Stimulated activated CD4-positive, alpha-beta T cell treated with anti-CD3 and anti-CD28 coated beads, Interleukin-15, amount 100 ng/mL, for 1 hour (primary cell): ENCODE results near the gene FKBP5.
A peak's percentile ranks its signal among the peaks of the same experiment; 100 is the strongest.
"Not testable (repeated sequence)": the region's sequence is repeated elsewhere in the genome, so short reads cannot be mapped to it uniquely, and the experiment has no call there.

Experiments used
- DNase-seq, 2 donors: peaks; one replicate each; pipeline ENCODE4 v3.0.0-alpha.2; 2020; ENCODE audit warnings: low read depth in 1 of 2, low spot score in 1 of 2

FKBP5 gene

DNA sequence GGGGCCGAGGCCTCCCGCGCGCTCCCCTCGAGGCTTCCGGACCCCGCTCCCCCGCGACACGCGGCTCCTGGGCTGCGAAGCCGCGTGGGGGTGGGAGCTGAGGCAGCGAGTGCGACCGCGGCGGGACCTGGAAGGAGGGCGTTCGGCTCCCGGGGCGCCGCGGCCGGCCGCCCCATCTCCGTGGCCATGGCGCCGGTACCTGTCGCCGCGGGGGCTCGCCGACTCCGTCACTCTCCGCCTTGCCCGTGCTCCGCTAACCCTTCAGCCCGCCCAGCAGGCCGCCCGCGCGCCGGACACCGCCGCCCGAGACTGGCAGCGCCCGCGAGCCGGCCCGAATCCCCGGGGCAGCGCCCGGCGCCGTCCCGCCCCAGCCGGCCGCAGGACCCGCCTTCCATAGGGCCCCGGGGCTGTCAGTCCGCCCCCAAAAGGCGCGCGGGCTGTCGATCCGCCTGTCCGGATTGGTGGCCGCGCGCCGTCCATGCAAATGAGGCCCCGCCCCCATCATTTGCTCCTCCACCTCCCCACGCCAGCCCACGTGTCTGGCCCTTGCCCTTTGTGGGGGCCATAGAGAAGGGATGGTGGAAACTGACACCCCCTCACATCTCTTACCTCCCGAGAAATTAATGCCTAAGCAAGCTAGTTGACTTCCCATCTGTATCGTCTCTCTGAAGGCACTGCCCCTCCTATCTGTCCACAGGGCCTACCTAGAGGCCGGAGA lies at the start of gene FKBP5:
FKBP5 (minus strand) TSS at position 311 of the 718 bp plus-strand sequence. CDS start 46,091 bp downstream, outside the sequence.
- peak; percentile 69 to 84 for DNase-seq

DNA sequence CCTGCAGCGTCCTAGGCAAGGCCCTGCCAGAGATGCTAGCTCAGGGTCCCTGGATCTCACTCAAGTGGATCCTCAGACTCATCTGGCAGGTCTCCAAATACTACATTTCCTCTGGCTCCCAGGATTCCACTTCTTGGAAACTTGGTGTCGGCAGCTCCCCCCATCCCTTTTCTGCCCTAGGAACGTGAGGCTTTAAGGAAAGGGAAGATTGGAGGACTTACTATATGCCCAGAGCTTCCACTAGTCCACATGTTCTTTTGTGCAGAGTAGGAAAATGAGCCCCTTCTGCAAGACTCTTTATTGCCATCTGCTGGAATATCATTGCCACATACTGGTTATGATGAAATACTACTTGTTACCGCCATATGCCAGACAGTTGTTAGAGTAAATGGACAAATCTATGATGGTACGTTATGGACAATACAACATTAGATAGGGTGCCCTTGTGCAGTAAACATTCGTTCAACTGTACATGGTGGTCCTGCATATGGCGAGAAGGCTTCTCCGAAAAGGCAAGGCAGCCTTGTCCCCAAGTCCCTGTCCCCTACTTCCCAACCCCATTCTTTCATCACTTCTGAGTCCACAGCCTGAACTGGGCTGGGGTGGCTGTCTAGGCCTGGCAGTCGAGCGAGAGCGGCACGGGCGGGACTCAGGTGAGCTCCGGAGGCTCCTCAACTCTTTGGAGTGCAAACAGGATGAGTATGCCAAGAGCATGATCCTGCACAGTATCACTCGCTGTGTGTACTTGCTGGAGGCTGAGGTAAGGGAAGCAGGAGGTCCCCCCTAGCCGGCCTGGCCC lies 48.9 kb upstream of the FKBP5 start:
- no peak for DNase-seq

DNA sequence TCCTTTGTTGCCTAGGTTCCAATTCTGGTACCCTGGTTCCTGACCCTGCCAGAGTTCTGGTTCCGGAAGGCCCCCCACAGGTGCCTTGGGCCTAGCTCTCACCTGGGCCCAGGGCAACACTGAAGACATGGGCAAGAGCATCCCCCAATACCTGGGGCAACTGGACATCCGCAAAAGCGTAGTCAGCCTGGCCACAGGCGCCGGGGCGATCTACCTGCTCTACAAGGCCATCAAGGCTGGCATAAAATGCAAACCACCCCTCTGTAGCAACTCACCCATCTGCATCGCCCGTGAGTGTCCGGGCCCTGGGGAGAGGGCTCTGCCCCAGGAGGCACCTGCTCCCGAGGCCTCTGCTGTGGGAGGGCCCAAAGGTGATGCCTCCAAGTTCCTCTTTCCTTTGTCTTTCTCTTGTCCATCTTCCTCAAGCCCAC lies 48.3 kb upstream of the FKBP5 start, which contains the start of gene ARMC12:
ARMC12 (plus strand) TSS at position 51 of the 431 bp plus-strand sequence; CDS start at position 128, 77 bp downstream.
- DNase-seq, result no peak

DNA sequence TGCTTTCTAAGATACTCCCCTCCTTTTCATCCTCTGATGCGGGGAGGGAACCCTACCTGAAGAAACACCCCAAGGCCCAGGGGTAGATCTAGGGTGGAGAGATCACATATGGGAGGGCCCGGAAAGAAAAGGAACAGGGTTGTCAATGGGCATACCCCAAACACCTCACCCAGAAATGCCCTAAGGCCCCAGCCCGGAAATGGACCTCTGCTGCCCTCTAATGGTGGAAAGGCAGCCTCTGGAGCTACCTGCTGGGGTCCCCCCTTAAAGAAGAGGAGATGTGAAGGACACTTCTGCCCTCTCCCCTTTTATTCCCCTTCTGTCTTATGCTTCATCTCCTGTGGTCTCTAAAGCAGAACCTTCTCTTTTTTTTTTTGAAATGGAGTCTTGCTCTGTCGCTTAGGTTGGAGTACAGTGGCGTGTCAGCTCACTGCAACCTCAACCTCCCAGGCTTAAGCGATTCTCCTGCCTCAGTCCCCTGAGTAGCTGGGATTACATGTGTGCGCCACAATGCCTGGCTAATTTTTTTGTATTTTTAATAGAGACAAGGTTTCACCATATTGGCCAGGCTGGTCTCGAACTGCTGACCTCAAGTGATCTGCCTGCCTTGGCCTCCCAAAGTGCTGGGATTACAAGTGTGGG lies 47.7 kb upstream of the FKBP5 start:
- peak; percentile 71 to 76 for DNase-seq

DNA sequence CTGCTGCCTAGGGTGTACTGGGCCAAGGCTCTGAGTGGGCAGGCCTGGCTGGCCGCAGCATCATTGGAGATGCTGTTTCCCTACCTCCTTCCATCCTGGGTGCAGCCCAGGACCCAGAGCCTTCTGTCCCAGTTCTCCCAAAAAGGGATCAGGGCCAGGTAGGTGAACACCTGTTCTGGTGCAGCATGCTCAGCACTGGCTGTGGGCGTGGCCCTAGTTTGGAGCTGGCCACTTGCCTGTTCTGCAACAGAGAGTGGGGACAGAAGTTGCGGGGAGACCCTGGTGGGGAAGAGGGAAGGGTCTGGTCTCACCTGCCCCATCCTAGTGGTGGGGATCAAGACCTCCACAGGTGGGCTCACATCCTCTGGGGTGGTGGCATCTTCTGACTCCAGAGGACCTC lies 46.7 kb upstream of the FKBP5 start:
- no peak for DNase-seq

DNA sequence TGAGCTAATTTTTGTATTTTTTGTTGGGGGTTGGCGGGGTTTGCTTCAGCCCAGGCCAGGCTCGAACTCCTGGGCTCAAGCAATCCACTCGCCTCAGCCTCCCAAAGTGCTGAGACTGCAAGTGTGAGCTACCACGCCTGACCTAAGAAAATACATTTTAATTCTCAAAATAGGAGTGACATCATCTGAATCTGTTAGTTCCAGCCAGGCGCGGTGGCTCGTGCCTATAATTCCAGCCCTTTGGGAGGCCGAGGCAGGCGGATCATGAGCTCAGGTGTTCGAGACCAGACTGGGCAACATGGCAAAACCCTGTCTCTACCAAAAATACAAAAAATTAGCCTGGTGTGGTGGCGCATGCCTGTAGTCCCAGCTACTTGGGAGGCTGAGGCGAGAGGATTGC lies 45.6 kb upstream of the FKBP5 start:
- not testable (repeated sequence) for DNase-seq

DNA sequence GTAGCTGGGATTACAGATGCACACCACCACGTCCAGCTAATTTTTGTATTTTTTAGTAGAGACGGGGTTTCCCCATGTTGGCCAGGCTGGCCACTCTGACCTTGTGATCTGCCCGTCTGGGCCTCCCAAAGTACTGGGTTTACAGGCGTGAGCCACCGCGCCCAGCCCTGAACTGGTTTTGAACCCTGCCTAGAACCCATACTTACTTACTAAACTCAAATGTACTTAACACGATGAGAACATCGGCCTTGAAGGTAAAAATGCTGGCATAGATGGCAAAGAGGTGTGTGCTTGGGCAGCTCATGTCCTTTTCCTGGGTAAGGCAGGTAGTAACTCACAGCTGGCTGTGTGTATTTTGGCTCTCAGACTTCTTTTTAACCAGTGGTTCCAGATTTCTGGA lies 44.9 kb upstream of the FKBP5 start:
- DNase-seq, result no peak

DNA sequence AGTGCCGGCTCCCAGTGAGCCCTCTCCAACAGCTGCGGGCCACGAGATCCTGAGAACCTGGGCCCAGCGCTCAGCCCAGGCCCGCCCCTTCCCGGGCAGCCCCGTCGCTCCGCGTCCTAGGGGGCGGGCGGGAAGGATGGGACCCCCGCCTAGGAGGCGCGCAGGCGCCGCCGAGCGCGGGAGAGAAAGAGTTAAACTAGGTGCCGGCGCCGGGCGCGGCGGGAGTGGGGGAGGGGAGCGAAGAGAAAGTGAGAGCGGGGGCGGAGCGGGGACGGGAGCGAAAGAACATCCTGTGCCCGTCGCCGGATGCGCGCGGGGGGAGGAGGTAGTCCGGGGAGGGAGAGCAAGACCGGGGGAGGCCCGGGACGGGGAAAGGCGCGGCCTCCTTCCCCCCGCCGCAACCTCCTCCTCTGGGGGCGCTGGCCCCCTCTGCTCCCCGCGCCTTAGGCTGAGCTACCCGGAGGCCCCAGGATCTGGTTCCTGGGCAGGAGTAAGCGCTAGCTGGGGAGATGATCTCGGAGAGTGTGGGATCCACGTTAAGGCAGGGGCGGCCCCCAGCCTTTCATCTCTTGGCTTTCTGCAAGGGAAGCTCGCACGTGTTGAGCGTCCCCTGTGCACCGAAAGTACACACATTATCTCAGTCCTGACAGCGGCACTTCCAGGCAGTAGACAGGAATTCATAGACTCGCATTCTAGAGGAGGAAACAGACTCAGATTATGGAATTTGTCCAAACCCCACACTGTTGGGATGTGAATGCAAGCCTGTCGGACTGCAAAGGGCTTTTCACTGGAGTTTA lies 43.2 kb upstream of the FKBP5 start:
- peak; percentile 85 to 93 for DNase-seq

DNA sequence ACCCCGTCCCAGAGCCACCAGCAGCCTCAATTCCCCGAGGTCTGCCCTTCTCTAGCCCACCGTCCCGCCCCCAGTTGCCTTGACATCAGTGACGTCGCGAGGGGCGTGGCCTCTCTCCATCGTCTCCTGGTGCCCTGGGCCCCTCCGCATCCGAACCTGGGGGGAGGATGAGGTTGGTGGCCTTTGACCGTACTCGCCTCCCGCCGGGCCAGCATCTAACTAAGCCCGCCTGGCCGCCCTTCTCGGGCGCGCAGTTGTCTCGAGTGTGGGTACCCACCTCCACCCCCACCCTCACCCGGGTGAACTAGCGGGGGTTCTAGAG lies 42.7 kb upstream of the FKBP5 start:
- DNase-seq, result peak; percentile 80 to 87

DNA sequence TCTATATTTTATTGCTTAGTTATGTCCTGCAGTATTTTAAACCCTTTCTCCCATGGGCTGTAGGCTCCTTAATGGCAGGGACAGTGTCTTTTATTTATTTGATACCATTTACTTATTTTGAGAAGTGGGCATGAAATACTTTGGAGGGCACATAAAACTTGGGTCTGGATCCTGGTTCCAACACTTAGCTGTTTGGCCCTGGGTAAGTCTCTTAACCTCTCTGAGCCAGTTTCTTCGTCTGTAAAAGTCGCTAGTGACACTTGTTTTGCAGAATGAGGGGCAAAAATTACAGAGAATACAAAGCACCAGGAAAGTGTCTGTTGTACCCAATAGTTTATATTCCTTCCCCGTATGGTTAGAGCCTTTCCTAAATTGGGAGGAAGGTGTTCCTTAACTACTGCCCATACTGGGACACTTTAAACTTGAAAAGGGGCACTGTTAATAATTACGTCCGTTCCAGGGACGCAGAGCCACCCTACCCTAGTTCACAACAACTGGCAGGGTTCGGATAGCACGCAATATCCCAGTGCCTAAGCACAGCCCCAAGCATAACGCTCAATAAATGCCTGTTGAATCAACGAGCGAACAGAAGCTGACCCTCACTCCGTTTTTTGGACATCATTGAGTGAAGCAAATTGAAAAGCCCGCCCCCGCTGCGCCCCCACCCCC lies 42.2 kb upstream of the FKBP5 start:
- no peak for DNase-seq

DNA sequence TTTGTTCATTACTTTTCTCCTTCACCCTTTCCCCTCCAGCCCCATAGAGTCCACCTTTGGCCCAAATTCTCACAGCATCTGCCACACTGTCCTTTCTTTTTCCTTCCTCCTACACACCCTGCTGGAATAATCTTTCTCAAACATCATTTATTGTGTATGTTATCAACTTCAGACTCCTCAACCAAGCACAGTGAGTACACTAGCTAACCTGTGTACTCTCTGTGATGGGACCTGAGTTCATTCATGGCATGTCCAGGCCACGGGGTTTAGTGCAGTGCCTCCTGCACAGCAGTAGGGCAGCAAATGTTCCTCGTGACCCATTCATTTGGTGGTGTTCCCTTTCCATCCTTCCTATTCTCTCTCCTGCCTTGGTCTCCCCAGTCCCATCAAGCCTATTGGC lies 41.0 kb upstream of the FKBP5 start:
- no peak for DNase-seq

DNA sequence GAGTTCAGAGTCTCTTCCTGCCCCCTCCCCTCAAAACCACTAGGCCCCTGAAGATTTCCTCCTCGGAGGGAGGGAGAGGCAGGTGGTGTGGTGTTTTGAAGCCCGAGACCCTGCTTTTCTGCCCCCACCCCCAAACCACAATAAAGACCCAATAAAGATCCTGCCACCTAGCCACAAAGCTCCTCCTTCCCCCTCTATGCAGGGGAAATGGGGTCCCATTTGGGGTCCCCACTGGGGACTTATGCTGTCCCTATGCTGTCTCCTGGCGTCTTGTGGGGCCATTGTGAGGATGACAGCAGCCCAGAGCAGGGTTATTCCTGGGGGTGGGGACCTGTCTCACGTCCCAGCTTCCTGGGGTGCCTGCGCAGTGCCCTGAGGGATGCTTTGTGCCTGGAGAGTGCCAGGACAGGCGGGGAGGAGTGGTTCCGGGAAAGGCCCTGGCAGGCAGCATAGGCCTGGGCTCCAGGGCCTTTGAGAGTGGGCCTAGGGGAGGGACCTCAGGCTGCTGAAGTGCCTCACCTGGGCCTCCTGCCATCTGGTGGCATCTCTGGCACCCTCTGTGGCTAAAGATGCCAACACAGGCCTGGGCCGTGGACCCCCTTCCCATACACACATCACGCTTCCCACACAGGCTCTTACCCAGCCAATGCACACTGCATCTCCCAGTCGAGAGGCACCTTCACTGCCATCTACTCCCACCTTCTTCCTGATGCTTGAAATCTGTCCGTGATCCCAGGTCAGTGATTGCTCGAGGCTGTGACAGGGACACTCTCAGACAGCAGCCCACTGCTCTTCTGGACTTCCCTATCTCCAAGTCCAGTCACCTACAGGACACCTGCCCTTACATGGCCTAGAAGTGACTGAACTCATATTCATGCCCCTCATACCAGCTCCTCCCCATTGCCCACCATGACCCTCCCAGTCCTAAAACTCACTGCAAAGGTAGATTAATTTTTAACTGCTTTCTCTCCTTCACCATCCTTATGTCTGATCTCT lies 40.3 kb upstream of the FKBP5 start:
- no peak for DNase-seq

DNA sequence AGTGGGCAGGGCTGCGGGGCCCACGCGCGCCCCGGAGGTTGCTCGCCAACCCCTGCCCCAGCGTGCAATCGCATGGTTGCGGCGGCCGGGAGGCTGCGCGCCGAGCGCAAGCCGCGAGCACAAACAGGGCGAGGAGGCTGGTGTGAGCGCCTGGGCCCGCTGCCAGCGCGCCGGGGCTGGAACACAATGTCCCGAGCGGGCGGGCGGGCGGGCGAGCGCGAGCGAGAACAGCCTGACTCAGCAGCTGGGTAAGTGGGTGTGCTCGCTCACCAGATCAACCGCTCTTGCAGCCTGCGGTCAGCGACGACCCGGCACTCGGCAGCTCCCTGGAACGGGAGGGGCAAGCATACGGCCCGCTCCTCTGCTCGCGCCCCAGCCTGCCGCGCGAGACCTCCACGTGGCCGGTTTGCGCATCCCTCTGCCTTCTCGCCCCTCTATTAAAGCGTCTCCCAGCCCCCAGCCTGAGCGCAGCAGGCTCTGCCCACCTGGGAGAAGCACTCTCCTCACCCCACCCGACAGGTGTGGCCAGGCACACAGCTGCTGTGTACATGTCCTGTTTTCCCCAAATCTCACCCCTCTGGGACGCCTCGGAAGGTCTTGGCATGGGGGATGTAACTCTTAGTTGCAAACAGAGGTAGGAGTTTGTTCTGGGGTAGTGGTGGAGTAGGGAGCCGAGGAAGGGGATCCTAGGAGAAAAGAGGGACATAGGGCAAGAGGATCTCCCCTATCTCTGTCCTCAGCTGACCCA lies 39.4 kb upstream of the FKBP5 start:
- DNase-seq, result peak; percentile 63 to 75

DNA sequence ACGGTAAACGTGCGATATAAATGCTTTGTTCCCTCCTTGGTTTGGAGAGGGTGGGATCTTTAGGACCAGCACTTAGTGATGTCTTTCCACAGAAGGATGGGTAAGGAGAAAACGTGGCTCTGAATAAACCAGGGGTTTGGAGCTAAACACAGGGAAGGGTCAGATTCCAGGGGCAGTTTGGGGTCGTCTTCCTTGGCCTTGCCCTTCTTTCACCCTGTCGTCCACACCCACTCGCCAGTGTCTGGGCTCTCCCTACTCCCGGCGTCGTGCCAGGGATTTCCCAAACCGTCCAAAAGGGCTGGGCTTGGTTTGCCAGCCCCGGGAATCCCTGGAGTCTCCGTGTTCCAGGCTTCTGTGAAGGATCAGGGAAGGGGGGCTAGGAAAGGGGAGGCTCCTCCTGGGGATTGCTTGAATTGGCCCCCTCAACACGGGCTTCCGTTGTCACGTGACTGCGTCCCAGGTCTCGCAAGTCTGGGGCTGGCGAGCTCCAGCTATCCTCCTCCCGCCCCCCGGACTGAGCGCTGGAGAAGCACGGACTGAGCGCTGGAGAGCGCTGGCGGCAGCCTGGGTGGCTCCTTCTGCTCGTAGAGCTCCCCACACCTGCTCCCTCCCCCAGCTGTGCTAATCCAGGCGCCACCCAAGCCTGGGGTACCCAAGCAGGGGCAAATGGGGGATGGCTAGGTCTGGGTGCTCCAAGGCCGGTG lies 38.7 kb upstream of the FKBP5 start:
- DNase-seq, result no peak

DNA sequence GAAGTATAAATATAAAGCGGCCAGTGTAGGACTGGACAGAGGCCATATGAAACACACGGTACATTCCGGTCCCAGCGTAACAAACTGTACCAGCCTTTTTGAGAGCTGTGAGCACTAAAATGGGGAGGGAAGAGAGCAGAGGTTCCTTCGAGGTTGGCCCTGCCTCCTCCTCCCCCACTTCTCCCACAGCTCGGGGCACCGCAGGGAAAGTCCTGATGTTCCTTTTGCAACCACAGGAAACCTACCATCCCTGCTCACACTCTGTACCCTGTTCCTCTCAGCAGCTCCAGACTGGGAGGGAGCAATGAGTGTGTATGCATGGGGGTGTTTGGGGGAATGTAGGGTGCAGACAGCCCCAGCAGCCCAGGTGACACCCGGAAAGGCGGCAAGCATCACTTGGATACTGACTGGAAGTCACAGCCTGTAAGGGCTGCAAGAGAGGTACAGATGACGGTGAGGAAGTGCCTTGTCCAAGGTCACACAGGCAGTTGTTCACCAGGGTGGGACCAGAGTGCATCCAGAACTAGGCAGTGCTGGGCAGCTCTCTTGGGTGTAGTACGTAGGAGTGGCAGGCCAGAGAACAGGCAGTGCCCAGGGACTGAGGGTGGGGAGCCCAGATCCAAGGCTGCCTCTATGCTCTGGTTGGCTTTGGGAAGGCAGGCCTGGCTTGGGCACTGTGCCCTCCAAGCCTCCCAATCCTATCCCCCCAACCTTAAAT lies 37.2 kb upstream of the FKBP5 start:
- DNase-seq, result no peak

DNA sequence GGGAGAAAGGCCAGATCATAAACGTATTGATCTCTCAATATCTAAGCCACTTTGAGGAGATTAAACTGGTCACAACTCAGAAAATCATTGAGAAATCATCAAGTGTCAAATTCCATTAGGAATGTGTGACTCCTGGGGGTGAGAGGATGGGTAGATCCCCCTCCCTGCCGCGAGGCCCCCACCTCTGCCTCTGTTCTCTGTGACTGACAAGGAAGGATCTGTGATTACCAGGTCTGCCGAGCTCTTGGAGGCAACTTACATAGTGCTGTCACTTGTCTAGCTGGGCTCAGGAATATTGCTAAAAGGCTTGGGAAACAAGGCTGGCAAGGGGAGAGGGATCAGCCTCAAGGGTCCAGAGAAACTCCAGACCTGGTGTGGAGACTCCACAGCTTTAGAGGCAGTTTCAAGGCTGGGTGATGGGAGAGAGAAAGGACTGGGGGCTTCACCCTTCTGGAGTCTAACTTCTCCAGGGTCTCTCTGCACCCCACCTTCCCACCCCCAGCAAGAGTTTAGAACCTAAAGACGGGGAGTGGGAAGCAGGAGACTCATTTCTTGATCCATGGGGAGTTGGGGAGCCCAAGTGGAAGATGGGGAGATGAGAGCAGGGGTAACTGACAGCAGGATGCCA lies 36.5 kb upstream of the FKBP5 start:
- DNase-seq, result no peak

DNA sequence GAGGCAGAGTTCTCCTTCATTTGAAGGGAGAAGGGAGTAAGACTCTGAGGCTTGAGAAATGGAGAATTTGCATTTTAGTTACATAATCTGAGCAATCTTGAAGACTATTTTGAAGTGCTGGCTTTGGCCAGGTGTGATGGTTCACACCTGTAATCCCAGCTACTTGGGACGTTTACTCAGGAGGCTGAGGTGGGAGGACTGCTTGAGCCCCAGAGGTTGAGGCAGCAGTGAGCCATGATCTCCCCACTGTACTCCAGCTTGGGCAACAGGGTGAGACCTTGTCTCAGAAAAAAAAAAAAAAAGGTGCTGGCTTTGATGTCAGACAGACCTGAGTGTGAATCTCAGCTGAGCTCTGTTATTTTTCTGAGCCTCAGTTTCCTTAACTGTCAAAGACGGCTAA lies 35.8 kb upstream of the FKBP5 start:
- DNase-seq, result no peak
